Measurements from ENCODE around the gene TAS2R39.

DNA sequence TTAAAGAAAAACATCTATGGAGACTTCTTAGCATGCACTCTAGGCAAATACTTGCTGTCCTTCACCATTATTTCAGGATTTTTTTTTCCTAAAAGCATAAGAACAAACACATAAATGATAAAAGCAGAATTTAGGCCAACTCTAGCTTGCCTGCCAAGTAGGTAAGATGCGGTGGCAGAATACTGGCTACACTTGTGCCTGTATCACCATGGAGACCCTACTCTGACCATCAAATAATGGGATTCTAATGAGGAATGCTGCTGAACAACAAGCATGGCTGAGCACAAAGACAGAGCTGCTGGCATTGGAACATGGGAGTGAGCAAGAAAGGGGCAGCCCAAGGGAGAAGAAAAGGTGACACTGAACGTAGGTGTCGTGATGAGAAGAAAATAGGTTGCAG, 20.2 kb downstream of the TAS2R39 start:
- TF ChIP-seq POLR2AphosphoS5 (IDR thresholded peaks at IDR 0.05; ENCODE audit: insufficient read depth in 1 of 2, low read depth in 1 of 2): no peak
- TF ChIP-seq POLR2A (IDR thresholded peaks at IDR 0.05): no peak
